Adrenal gland (tissue), 12 donors: ENCODE measurements around the gene CYB5A. TPM values are rescaled to one million over a fixed set of nuclear protein-coding genes. Genes with fewer than 3 reads are reported as not detected.

Experiments
- DNase-seq, 7 donors: peaks; one replicate each; pipeline ENCODE4 v3.0.0-alpha.2; 2019 to 2020
- H3K27ac ChIP-seq, 5 donors: fragments of 200-600 bp; sonication (generic) in 4 of 5; 1 replicate in 3 of 5; 2 replicates in 2 of 5; pipeline versions ENCODE4 v1.5.1 to v1.8.0; 2016 to 2020; ENCODE audit warnings: mild to moderate bottlenecking in 1 of 5
- H3K27me3 ChIP-seq: fragments of 200-600 bp; 2 replicates; pipeline ENCODE4 v1.8.0; 2021
- H3K36me3 ChIP-seq, 2 donors: fragments of 200-600 bp; replicated peaks in 1 of 2; 1 replicate in 1 of 2; 2 replicates in 1 of 2; pipeline versions ENCODE4 v1.5.1 to v1.8.0; 2018 to 2022
- H3K4me1 ChIP-seq, 2 donors: fragments of 200-600 bp; replicated peaks in 1 of 2; 1 replicate in 1 of 2; 2 replicates in 1 of 2; pipeline versions ENCODE4 v1.5.1 to v1.8.0; 2018 to 2021
- H3K4me3 ChIP-seq, 4 donors: fragments of 200-600 bp; sonication (generic) in 3 of 4; one replicate each; pipeline ENCODE4 v1.5.1; 2016 to 2018
- H3K9me3 ChIP-seq, 3 donors: fragments of 200-600 bp; sonication (generic) in 1 of 3; replicated peaks in 1 of 3; 1 replicate in 2 of 3; 2 replicates in 1 of 3; pipeline versions ENCODE4 v1.5.1 to v1.8.0; 2016 to 2021
- CTCF ChIP-seq, 6 experiments: fragments of 450-650 bp in 4 of 6; fragments of 200-600 bp in 2 of 6; sonication (generic) in 1 of 6; IDR thresholded peaks; 1 replicate in 5 of 6; 2 replicates in 1 of 6; pipeline versions ENCODE4 v1.5.1 to v1.8.0; 2016 to 2021; ENCODE audit warnings: antibody characterized with exemption in 6 of 6, mild to moderate bottlenecking in 2 of 6, moderate library complexity in 1 of 6
- POLR2A ChIP-seq, 2 donors: fragments of 450-650 bp; IDR thresholded peaks; one replicate each; pipeline ENCODE4 v1.6.1; 2017; ENCODE audit warnings: antibody characterized with exemption in 2 of 2, mild to moderate bottlenecking in 2 of 2, moderate library complexity in 1 of 2
- WGBS, 4 donors: extraction: QIAGEN DNeasy Blood & Tissue Kit in 2 of 4; methylation state at CpG; one replicate each; pipeline versions ENCODE4 v1.1.5 to v1.1.7; 2013 to 2017; 5-methylcytosine and 5-hydroxymethylcytosine counted together
- intact Hi-C, 2 donors: fragments of 100-400 bp; cut with DNase I; formaldehyde crosslinking; loops; one replicate each; pipeline versions ENCODE4 v1.14.1 to v1.15.0; 2022 to 2023
- polyA plus RNA-seq, 3 donors: library from polyadenylated mRNA; stranded (reverse); fragments of 200-250 nt in 2 of 3; fragments of 350-450 nt in 1 of 3; fragmentation: Illumina TruSeq in 1 of 3; extraction: RNeasy Lipid Tissue Mini Kit (QIAGEN cat#74804) in 1 of 3; gene quantifications; one replicate each; pipeline ENCODE4 v1.2.3, GENCODE V29; 2013 to 2014
- total RNA-seq, 9 donors: library from RNA; depleted of rRNA in 4 of 9; stranded (reverse); fragments of >200 nt in 4 of 9; fragments of 120-200 nt in 1 of 9; fragmentation: NEBNext Ultra II Directional in 1 of 9; extraction: Animal tissue kit (Norgen Biotek cat#: 25700) in 1 of 9; gene quantifications; one replicate each; pipeline versions ENCODE4 v1.1.0 to v1.2.4, GENCODE V29; 2013 to 2023
- donor health status: healthy with polysubstance abuse.
- donor health status: Bipolar disorder and iron deficiency.
- donor health status: DM: yes; HTN: yes; CAD: no.
- donor health status: DM: no; HTN: no; CAD: no.
- donor health status: DM: no; HTN: no; CAD: no.
- donor health status: DM: yes; HTN: yes; CAD: no.

CYB5A gene
- total and polyA plus RNA-seq, 12 donors: 62.0 to 286 (median 130) TPM

GRCh38 chr18:74222710-74223494 lies 68.9 kb downstream of the CYB5A start:
- Histone ChIP-seq H3K4me3 (no peak overlapping the region), H3K27me3 (no peaks in the 10 kb centered on the region), H3K4me1 (peaks cover 0 to 12% of the 10 kb centered on the region in 2 donors), H3K9me3 (no peaks in the 10 kb centered on the region), H3K27ac (no peak overlapping the region), H3K36me3 (no peaks in the 10 kb centered on the region)
- DNase-seq: no peak
- no peak for TF ChIP-seq CTCF (IDR thresholded peaks at IDR 0.05)
- TF ChIP-seq POLR2A (IDR thresholded peaks at IDR 0.05): no peak
- intact Hi-C loops: no loop called here
- 71 to 82% (median 78%) methylated on average over 7 of the region's 7 CpGs for WGBS, 4 donors

- H3K4me3 ChIP-seq: no peak overlapping the region
- TF ChIP-seq CTCF (IDR thresholded peaks at IDR 0.05): no peak
- H3K4me1 ChIP-seq: peaks cover 0 to 10% of the 10 kb centered on the region in 2 donors
- H3K27me3 ChIP-seq: no peaks in the 10 kb centered on the region
- H3K9me3 ChIP-seq: no peaks in the 10 kb centered on the region
- 87 to 93% (median 89%) methylated on average over 8 to 9 of the region's 9 CpGs for WGBS, 4 donors
- intact Hi-C loops: no loop called here
- no peaks in the 10 kb centered on the region for H3K36me3 ChIP-seq
- no peak overlapping the region for H3K27ac ChIP-seq
- no peak for DNase-seq
These were observed 70.7 kb downstream of the CYB5A start for GRCh38 chr18:74221081-74221480.

- Histone ChIP-seq H3K36me3 (no peaks in the 10 kb centered on the region), H3K4me3 (no peak overlapping the region), H3K27ac (no peak overlapping the region), H3K9me3 (no peaks in the 10 kb centered on the region), H3K27me3 (peaks cover 6% of the 10 kb centered on the region), H3K4me1 (no peaks in the 10 kb centered on the region)
- DNase-seq: no peak
- 88 to 92% (median 91%) methylated on average over 10 of the region's 10 CpGs for WGBS, 4 donors
- intact Hi-C loops: no loop called here
- no peak for TF ChIP-seq POLR2A (IDR thresholded peaks at IDR 0.05)
- TF ChIP-seq CTCF (IDR thresholded peaks at IDR 0.05): no peak
These were observed 72.7 kb downstream of the CYB5A start for GRCh38 chr18:74219056-74219455.

GRCh38 chr18:74217476-74218143 lies 74.2 kb downstream of the CYB5A start:
- intact Hi-C loops: no loop called here
- 64 to 69% (median 66%) methylated on average over 6 to 7 of the region's 7 CpGs for WGBS, 4 donors
- no peak overlapping the region for H3K27ac ChIP-seq
- no peak for TF ChIP-seq POLR2A (IDR thresholded peaks at IDR 0.05)
- TF ChIP-seq CTCF (IDR thresholded peaks at IDR 0.05): no peak
- H3K4me1 ChIP-seq: no peaks in the 10 kb centered on the region
- no peaks in the 10 kb centered on the region for H3K36me3 ChIP-seq
- no peaks in the 10 kb centered on the region for H3K9me3 ChIP-seq
- DNase-seq: peak in 1 of 7 donors; percentile 65
- H3K27me3 ChIP-seq: peaks cover 7% of the 10 kb centered on the region
- H3K4me3 ChIP-seq: no peak overlapping the region
